8988T (cell line): ENCODE measurements around the gene CDC20B.
"Not testable (repeated sequence)": the region's sequence is repeated elsewhere in the genome, so short reads cannot be mapped to it uniquely, and the experiment has no call there.

Source experiments
- DNase-seq: peaks from one replicate; pipeline ENCODE4 v3.0.0; 2011

CDC20B gene

GRCh38 chr5:55101556-55102276 lies 71.3 kb downstream of the CDC20B start:
- no peak for DNase-seq

- not testable (repeated sequence) for DNase-seq
Observed at GRCh38 chr5:55101148-55101547, 71.8 kb downstream of the CDC20B start.

DNA sequence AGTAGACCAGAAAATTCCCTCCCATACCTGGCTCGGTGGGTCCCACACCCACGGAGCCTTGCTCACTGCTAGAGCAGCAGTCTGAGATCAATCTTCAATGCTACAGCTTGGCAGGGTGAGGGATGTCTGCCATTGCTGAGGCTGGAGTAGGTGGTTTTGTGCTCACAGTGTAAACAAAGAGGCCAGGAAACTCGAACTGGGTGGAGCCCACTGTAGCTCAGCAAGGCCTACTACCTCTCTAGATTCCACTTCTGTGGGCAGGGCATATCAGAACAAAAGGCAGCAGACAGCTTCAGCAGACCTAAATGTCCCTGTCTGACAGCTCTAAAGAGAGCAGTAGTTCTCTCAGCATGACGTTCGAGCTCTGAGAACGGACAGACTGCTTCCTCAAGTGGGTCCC lies 76.1 kb downstream of the CDC20B start:
- no peak for DNase-seq

DNA sequence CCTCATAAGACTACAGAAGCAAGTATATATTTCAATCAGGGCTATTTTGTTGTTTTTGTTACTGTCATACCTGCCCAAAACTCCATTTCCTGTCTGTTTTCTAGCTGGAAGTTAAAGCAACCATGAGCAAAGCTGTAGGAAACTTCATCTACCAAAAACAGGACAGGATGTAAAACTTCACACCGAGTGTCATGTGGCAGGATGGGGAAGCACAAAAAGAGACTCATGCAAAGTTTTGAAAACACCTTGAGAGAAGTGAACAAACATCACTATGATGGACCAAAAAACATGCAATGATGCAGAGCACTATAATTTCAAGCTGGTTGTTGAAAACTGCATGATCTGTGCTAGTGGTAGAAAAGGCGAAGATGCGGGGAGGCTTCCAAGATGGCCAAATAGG lies 76.8 kb downstream of the CDC20B start:
- DNase-seq: no peak

- DNase-seq: not testable (repeated sequence)
Observed at GRCh38 chr5:55091011-55091410, 82.0 kb downstream of the CDC20B start.

DNA sequence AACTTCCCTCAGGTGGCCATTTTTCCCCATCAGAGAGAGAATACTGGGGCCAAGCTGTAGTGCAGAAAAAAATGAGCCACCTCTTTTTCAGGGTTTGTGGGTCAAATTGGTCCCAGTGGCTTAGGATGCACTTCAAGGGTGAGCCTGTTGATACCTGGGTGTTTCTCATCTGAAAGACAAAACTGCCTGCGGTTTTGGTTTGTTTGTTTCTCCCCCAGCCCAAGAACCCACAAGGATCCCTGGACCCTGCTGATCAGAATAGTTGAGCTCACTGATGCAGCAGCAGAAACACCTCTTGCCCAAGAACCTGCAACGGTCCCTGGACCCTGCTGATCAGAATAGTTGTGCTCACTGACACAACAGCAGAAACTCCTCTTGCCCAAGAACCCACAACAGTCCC lies 83.7 kb downstream of the CDC20B start:
- DNase-seq: not testable (repeated sequence)

- DNase-seq: no peak
Observed at GRCh38 chr5:55081541-55081940, 91.4 kb downstream of the CDC20B start.

- DNase-seq: no peak
Observed at GRCh38 chr5:55073211-55073610, 99.8 kb downstream of the CDC20B start.

- no peak for DNase-seq
Observed at GRCh38 chr5:55072666-55073065, 100.3 kb downstream of the CDC20B start.

- no peak for DNase-seq
Observed at GRCh38 chr5:55071413-55071812, 101.6 kb downstream of the CDC20B start.

- no peak for DNase-seq
Observed at GRCh38 chr5:55070968-55071367, 102.0 kb downstream of the CDC20B start.

- no peak for DNase-seq
Observed at GRCh38 chr5:55066277-55066676, 106.7 kb downstream of the CDC20B start.

DNA sequence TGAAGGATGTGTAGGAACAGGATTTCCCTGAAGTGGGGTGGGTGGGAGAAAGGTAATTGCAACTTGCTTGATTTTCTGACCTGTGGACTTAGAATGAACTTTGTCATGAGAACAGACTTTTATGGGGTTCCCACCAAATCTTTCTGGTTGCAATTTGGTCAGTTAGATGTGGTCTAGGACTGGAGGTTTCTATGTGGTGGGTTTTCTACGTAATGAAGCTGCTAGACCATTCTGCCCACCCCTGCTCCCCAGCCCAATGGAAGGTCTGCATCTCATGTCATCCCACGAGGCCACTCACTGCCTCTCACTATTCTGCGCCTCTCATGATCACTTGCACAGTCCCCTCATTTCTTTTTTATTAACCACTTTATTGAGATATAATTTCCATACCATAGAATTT lies 108.5 kb downstream of the CDC20B start:
- DNase-seq: no peak

GRCh38 chr5:55063899-55064298 lies 109.1 kb downstream of the CDC20B start:
- no peak for DNase-seq

DNA sequence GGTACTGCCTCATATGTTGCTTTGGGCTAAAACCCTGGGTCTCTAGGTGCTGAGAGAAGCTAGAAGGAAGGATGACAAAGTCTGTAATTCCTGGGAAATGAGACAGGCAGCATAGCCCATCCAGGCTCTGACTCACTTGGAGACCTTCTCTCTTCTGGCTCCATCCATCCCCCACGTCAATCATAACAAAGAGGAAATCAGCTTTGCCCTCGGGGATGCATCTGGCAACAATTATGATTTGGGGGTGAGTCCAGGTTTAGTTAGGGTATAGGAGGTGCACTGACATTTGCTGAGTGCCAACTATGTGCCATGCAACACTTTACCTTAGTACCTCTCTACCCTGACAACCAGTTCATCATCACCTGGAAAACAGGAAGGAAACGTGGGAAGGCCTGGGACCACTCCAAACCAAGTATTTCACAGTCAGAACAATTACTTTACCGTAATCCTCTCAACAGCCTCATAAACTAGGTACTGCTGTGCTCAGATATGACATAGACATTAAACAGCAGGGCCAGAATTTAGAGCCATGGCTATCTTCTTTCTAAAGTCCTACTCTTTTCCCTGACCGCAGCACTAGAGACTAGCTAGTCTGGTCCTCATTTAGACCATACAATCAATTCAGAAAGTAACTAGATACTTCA lies 109.6 kb downstream of the CDC20B start:
- no peak for DNase-seq
